HG02588 (cell line): ENCODE data around the gene ISCA2.

Experiments
- ATAC-seq: cut with Tn5 transposase; IDR thresholded peaks from one replicate; pipeline ENCODE4 v1.9.1; 2021; ENCODE audit warnings: mild to moderate bottlenecking, moderate library complexity; ENCODE audit not compliant: unreplicated experiment

Gene ISCA2

GRCh38 chr14:74480046-74480445, 13.5 kb upstream of the ISCA2 start:
- no peak for ATAC-seq

- ATAC-seq = no peak
Observed at GRCh38 chr14:74482571-74482970, 11.0 kb upstream of the ISCA2 start.

- no peak for ATAC-seq
Observed at GRCh38 chr14:74483321-74483720, 10.2 kb upstream of the ISCA2 start.

- no peak for ATAC-seq
Observed at GRCh38 chr14:74486164-74486563, 7.4 kb upstream of the ISCA2 start.

GRCh38 chr14:74488786-74489397, 4.7 kb upstream of the ISCA2 start:
- no peak for ATAC-seq

- ATAC-seq = no peak
Observed at GRCh38 chr14:74490486-74490885, 3.1 kb upstream of the ISCA2 start.

- ATAC-seq = no peak
Observed at GRCh38 chr14:74491956-74492775, 1.4 kb upstream of the ISCA2 start.

GRCh38 chr14:74492776-74493342, 706 bp upstream of the ISCA2 start, which contains the start of gene NPC2:
TSS of gene NPC2 (minus strand) at chr14:74493305. CDS start at chr14:74493274, 31 bp downstream.
- ATAC-seq = peak; percentile 17

GRCh38 chr14:74495356-74495755, 1.8 kb downstream of the ISCA2 start:
- no peak for ATAC-seq

GRCh38 chr14:74500417-74501134, 7.0 kb downstream of the ISCA2 start:
- no peak for ATAC-seq

GRCh38 chr14:74501135-74501614, 7.6 kb downstream of the ISCA2 start:
- ATAC-seq = no peak

GRCh38 chr14:74501691-74502090, 8.1 kb downstream of the ISCA2 start:
- no peak for ATAC-seq

GRCh38 chr14:74502236-74503019, 8.9 kb downstream of the ISCA2 start:
- no peak for ATAC-seq

- no peak for ATAC-seq
Observed at GRCh38 chr14:74503291-74503937, 9.8 kb downstream of the ISCA2 start.

- ATAC-seq = no peak
Observed at GRCh38 chr14:74503938-74504335, 10.4 kb downstream of the ISCA2 start.

GRCh38 chr14:74504412-74504811, 10.8 kb downstream of the ISCA2 start:
- ATAC-seq = no peak

- no peak for ATAC-seq
Observed at GRCh38 chr14:74504874-74505720, 11.5 kb downstream of the ISCA2 start.

GRCh38 chr14:74505831-74506230, 12.3 kb downstream of the ISCA2 start:
- ATAC-seq = no peak

GRCh38 chr14:74506411-74506851, 12.9 kb downstream of the ISCA2 start:
- no peak for ATAC-seq
